CD4-positive, alpha-beta T cell treated with Interleukin-10 for 1 hour (primary cell): ENCODE data around the gene CPT1B.
"Not testable (repeated sequence)": the region's sequence is repeated elsewhere in the genome, so short reads cannot be mapped to it uniquely, and the experiment has no call there.

Experiments used
- DNase-seq: peaks from one replicate; pipeline ENCODE4 v3.0.0-alpha.2; 2020

Gene CPT1B

GRCh38 chr22:50577987-50578775 is at the start of gene CPT1B:
CPT1B (minus strand) TSS chr22:50578427; CDS start chr22:50577915, 512 bp downstream.
- no peak for DNase-seq

- no peak for DNase-seq
These were observed 48.8 kb upstream of the CPT1B start for GRCh38 chr22:50626850-50627641.

- DNase-seq = no peak
These were observed 48.2 kb upstream of the CPT1B start for GRCh38 chr22:50626314-50626849.

- DNase-seq = no peak
These were observed 47.5 kb upstream of the CPT1B start for GRCh38 chr22:50625568-50626313.

GRCh38 chr22:50625131-50625567 is 46.9 kb upstream of the CPT1B start:
- DNase-seq = no peak

- DNase-seq = no peak
These were observed 46.3 kb upstream of the CPT1B start for GRCh38 chr22:50624347-50625130.

GRCh38 chr22:50622723-50623327 is 44.6 kb upstream of the CPT1B start:
- DNase-seq = no peak

- peak; percentile 46 for DNase-seq
These were observed 43.9 kb upstream of the CPT1B start for GRCh38 chr22:50621948-50622722.

- peak; percentile 65 for DNase-seq
These were observed 43.2 kb upstream of the CPT1B start for GRCh38 chr22:50621356-50621880.

- DNase-seq = peak; percentile 72
These were observed 42.5 kb upstream of the CPT1B start for GRCh38 chr22:50620593-50621355.

- not testable (repeated sequence) for DNase-seq
These were observed 36.1 kb upstream of the CPT1B start for GRCh38 chr22:50614296-50614695.

- no peak for DNase-seq
These were observed 35.2 kb upstream of the CPT1B start for GRCh38 chr22:50613291-50613981.

GRCh38 chr22:50612528-50613221 is 34.4 kb upstream of the CPT1B start:
- no peak for DNase-seq

GRCh38 chr22:50612168-50612527 is 33.9 kb upstream of the CPT1B start:
- no peak for DNase-seq

- no peak for DNase-seq
These were observed 33.3 kb upstream of the CPT1B start for GRCh38 chr22:50611341-50612060.

GRCh38 chr22:50610581-50610980 is 32.4 kb upstream of the CPT1B start:
- DNase-seq = no peak

- DNase-seq = no peak
These were observed 31.8 kb upstream of the CPT1B start for GRCh38 chr22:50610041-50610451.

GRCh38 chr22:50609599-50609998 is 31.4 kb upstream of the CPT1B start:
- no peak for DNase-seq
